ENCODE data around the gene RASD1. TPM values are rescaled to one million over a fixed set of nuclear protein-coding genes. Genes with fewer than 3 reads are reported as not detected.

Gene RASD1
- polyA plus RNA-seq, 2 of the 4 experiments (the other 2 are of a cell fraction), result 0.92 to 1.4 TPM

- TF ChIP-seq, protein P1, sequence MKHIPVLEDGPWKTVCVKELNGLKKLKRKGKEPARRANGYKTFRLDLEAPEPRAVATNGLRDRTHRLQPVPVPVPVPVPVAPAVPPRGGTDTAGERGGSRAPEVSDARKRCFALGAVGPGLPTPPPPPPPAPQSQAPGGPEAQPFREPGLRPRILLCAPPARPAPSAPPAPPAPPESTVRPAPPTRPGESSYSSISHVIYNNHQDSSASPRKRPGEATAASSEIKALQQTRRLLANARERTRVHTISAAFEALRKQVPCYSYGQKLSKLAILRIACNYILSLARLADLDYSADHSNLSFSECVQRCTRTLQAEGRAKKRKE (CRISPR knock-in tag; IDR thresholded peaks at IDR 0.05; ENCODE audit: low read depth), result no peak
Measured at GRCh38 chr17:17516941-17517720, 20.9 kb upstream of the RASD1 start (continued).

GRCh38 chr17:17515934-17516930 is 20.0 kb upstream of the RASD1 start:
- WGBS (ENCODE audit: missing lambda C conversion rate), result 81% methylated on average over 21 of the region's 21 CpGs
- ChIA-PET POLR2A (interaction anchor here (0.9 kb wide), 1 partner anchor 8 kb away, joined by 3 read pairs; no protein-coding TSS in a partner anchor), CTCF (interaction anchor here (0.6 to 9.0 kb wide), 7 partner anchors 10 to 384 kb away, joined by 3 to 102 read pairs (median 4); partner anchors contain the start of gene RASD1)
- no peak overlapping the region for H3K4me2 ChIP-seq
- no peak overlapping the region for H3K4me3 ChIP-seq
- TF ChIP-seq JUNB (IDR thresholded peaks at IDR 0.05) (no peak), NPAS2 (CRISPR knock-in tag; IDR thresholded peaks at IDR 0.05; ENCODE audit: borderline replicate concordance) (no peak), EHMT2 (IDR thresholded peaks at IDR 0.05; ENCODE audit: low read depth) (no peak), CBX8 (IDR thresholded peaks at IDR 0.05) (no peak), RNF2 (IDR thresholded peaks at IDR 0.05; ENCODE audit: borderline replicate concordance, low read depth) (no peak), HEYL (CRISPR knock-in tag; IDR thresholded peaks at IDR 0.05) (no peak), TP53 (CRISPR knock-in tag; IDR thresholded peaks at IDR 0.05) (no peak), BHLHE40 (IDR thresholded peaks at IDR 0.05; ENCODE audit: low read depth, low read length) (no peak)
- TF ChIP-seq, protein P2, sequence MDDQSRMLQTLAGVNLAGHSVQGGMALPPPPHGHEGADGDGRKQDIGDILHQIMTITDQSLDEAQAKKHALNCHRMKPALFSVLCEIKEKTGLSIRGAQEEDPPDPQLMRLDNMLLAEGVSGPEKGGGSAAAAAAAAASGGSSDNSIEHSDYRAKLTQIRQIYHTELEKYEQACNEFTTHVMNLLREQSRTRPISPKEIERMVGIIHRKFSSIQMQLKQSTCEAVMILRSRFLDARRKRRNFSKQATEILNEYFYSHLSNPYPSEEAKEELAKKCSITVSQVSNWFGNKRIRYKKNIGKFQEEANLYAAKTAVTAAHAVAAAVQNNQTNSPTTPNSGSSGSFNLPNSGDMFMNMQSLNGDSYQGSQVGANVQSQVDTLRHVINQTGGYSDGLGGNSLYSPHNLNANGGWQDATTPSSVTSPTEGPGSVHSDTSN (IDR thresholded peaks at IDR 0.05), result no peak
- DNase-seq (ENCODE audit: low read depth in 1 of 2, low spot score in 1 of 2) (no peak), ATAC-seq (no peak), FAIRE-seq (no peak)
- H3K27ac ChIP-seq, result no peak overlapping the region
- H3K4me1 ChIP-seq, result peaks cover 11% of the 10 kb centered on the region
- no peaks in the 10 kb centered on the region for H3K9me3 ChIP-seq

DNA sequence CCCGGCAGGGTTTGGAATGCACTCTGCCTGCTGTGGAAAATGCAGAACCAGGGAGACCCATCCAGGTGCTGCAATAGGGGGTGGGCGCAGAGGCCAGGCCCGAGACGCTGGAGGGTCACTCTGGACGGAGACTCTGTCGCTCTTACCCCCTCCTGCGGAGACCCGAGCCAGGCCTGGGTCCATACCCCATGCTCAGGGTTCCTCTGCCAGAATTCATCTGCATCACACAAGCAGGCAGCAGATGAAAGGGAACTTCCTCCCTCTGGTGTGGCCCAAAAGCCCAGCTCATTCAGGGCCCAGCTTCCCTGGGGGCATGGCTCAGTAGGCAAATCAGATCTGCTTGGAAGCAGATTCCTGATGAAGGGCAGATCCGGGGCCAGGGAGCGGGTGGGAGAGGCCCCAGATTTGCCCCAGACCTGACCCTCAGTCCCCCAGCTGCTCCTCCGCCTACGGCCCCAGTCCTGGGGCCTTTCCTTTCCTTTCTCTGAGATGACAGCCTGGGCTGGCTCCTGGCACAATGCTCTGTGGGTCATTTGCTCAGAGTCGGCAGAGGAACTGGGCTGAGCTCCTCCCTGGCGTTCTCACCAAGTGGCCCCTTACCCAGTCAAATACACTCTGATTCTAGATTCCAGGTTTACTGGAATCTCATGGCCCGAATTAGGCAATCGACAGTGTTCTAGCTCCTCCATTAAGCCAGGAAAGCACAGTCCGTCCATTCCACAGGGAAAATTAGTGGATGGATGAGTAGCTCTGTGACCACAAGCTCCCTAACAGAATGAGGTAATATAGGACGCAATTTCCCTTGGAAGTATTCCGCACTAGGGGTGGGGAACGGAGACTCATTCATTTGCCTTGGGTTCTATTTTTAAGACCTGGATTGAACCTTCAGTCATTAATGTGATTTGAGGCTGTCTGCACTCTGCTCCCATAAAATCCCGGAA is 19.1 kb upstream of the RASD1 start:
- FAIRE-seq, result no peak
- TF ChIP-seq, protein P3, sequence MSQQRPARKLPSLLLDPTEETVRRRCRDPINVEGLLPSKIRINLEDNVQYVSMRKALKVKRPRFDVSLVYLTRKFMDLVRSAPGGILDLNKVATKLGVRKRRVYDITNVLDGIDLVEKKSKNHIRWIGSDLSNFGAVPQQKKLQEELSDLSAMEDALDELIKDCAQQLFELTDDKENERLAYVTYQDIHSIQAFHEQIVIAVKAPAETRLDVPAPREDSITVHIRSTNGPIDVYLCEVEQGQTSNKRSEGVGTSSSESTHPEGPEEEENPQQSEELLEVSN (IDR thresholded peaks at IDR 0.05; ENCODE audit: borderline replicate concordance, low read depth), result no peak
- TF ChIP-seq ZFP36 (IDR thresholded peaks at IDR 0.05; ENCODE audit: borderline replicate concordance, partially characterized antibody), result no peak
- no peak for TF ChIP-seq HOXA7 (CRISPR knock-in tag; IDR thresholded peaks at IDR 0.05)
- no peak for TF ChIP-seq MAZ (IDR thresholded peaks at IDR 0.05; ENCODE audit: borderline replicate concordance, low read depth, low read length)
- TF ChIP-seq, protein P4, sequence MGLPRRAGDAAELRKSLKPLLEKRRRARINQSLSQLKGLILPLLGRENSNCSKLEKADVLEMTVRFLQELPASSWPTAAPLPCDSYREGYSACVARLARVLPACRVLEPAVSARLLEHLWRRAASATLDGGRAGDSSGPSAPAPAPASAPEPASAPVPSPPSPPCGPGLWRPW (IDR thresholded peaks at IDR 0.05), result no peak
- no peak for TF ChIP-seq CEBPB (IDR thresholded peaks at IDR 0.05)
- TF ChIP-seq KDM5A (IDR thresholded peaks at IDR 0.05), result no peak
- TF ChIP-seq FOSL2 (IDR thresholded peaks at IDR 0.05), result no peak
- no peak for TF ChIP-seq FOSL2 (CRISPR knock-in tag; IDR thresholded peaks at IDR 0.05)
- TF ChIP-seq ESRRA (IDR thresholded peaks at IDR 0.05; ENCODE audit: borderline replicate concordance, low read length), result no peak
- no peak for TF ChIP-seq RNF2 (IDR thresholded peaks at IDR 0.05; ENCODE audit: borderline replicate concordance, low read depth)
- TF ChIP-seq HEYL (CRISPR knock-in tag; IDR thresholded peaks at IDR 0.05), result no peak
- TF ChIP-seq, protein P1 (CRISPR knock-in tag; IDR thresholded peaks at IDR 0.05; ENCODE audit: low read depth), result no peak
- Histone ChIP-seq H3K9me3 (no peaks in the 10 kb centered on the region), H3K4me2 (no peak overlapping the region), H3K27ac (no peak overlapping the region), H3K4me1 (peaks cover 15% of the 10 kb centered on the region), H3K4me3 (no peak overlapping the region)
- ChIA-PET POLR2A (interaction anchor here (0.9 kb wide), 2 partner anchors 9 to 19 kb away, joined by 3 to 7 read pairs; partner anchors contain the start of gene RASD1), CTCF (interaction anchor here (2.6 to 9.0 kb wide), 3 partner anchors 17 to 160 kb away, joined by 11 to 102 read pairs (median 21); partner anchors contain the start of gene RASD1)
- DNase-seq (ENCODE audit: low read depth in 1 of 2, low spot score in 1 of 2), result no peak
- WGBS (ENCODE audit: missing lambda C conversion rate), result 88% methylated on average over 21 of the region's 21 CpGs
- ATAC-seq, result no peak

Measured in A549 (cell line).